HG03103 (cell line): Measurements from ENCODE around the gene GPC3.
"Not testable (repeated sequence)": the region's sequence is repeated elsewhere in the genome, so short reads cannot be mapped to it uniquely, and the experiment has no call there.

Source experiments
- ATAC-seq: cut with Tn5 transposase; IDR thresholded peaks from one replicate; pipeline ENCODE4 v1.9.1; 2021; ENCODE audit warnings: low read depth; ENCODE audit not compliant: unreplicated experiment

The GPC3 gene

DNA sequence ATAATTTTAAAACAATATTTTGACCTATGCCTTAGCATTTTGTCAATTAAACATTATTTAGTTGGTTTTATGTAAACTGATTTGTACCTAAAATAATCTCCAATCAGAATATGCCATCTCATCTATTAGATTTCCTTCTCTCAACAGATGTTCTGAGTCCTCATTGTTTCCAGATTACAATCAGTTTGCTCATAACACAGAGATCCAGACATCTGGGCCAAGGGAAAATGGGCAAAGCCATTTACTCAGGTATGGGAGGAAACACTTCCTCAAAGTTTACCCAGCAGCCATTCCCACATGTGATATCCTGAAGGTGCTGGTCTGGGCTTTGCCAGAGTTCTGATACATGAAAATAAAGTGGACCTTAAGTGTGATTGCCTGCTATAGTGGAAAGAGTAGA lies 352.2 kb downstream of the GPC3 start:
- ATAC-seq = no peak

DNA sequence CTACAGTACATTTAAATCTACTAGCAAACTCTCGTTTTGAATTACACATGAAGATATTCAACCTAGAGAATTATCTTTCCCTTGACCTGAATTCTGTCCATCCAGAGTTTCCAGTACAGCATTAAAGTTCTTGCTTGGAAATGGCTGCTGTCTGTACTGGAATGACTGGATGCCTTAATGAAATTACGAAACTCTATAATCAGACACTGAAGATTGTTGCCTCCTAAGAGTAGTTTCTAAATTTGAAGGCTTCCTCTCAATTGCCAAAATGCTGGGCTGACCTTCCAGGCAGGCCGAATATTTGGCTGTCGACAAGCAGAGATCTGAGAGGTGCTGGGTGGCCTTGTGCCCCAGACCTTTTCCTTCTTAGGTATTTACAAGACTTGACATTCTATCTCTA lies 355.0 kb downstream of the GPC3 start:
- ATAC-seq = no peak

DNA sequence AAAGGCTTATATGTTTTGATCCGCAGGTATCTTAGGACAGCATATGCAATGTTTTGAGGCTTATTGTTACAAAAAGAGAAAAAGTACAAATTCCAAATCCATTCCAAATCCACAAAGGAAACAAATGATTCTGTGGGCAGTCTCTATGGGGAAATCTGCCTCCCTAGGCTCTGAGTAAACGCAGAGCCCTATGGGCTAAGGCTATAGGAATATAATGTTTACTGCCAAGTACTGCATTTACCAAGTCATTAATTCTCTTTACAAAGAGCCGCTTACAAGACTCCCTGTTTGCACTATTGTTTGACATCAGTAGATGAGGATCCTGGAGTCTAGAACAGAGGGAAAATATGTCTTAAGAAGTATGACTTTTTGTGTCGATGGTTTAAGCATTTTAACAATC lies 357.7 kb downstream of the GPC3 start:
- no peak for ATAC-seq

DNA sequence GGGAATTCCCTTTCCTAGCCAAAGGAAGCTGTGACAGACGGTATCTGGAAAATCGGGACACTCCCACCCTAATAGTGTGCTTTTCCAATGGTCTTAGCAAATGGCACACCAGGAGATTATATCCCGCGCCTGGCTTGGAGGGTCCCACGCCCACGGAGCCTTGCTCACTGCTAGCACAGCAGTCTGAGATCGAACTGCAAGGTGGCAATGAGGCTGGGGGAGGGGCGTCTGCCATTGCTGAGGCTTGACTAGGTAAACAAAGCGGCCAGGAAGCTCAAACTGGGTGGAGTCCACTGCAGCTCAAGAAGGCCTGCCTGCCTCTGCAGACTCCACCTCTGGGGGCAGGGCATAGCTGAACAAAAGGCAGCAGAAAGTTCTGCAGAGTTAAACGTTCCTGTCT lies 364.0 kb downstream of the GPC3 start:
- not testable (repeated sequence) for ATAC-seq

DNA sequence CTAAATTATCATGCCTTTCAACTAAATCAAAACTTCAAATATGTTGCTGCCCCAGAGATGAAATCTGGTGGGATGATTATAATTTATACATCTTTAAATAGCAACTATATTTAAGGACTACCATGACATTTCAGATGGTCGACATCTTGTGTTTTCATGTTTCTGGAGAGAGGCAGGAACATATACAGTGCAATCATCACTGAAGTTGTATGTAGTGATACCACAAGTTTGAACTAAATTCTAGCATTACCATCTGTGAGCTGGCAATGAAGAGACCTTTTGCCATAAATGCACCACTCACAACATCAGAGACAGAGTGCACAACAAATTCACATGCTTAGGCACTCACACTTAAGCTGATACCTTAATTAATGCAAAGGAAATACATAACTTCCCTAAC lies 373.7 kb downstream of the GPC3 start:
- ATAC-seq = no peak

DNA sequence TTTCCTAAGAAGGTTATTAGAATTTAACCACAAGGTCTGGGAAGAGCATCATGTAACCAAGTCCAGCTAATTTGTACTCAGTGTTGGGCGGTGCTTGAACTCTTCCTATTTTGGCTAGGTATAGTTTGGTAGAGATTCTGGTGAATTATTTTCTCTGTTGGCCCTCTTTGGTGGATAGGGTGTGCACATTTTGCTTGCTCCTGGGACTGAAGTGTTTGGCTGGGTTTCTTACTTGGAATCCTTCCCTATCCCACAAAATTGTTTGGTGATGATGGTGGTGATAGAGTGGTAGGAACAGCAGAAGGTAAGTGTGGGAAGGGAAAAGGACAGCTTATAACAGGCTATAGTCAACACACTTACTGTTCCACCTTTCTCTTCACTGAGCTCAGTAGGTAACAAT lies 375.3 kb downstream of the GPC3 start:
- ATAC-seq = no peak

DNA sequence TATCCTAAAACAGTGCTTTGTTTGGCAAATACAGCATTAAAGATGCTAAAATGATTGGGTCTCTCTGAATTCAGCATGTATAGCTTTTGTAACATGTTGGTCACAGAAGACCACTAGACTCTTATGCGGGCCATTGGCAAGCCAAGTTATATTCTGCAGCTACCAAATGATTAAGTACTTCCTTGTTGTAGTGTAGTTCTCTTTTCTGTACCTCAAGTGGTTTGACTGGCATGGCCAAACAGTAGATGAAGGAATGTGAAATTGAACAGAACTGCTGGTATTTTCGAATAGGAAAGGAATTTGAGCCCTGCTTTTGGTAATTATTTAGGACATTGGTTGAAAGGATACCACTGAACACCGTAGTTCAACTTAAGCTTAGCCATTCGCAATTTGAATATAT lies 376.2 kb downstream of the GPC3 start:
- no peak for ATAC-seq

DNA sequence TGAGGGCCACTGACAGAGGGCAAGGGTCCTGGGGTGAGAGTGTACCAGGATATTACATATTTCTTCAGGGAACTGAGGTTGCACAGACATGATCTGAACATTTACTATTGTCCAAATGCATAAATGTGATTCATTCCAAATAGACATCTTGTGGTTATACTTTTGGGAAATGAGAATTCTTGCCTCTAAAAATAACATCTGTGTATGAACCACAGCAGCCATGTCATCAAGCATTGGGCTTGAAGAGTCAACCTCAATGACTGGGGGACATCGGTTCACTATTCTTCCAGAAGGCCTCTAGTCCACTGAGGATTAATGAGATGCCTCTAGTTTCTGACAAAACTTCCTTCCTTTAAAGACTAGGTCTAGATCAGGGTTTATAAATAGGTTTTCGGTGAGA lies 377.0 kb downstream of the GPC3 start:
- no peak for ATAC-seq

DNA sequence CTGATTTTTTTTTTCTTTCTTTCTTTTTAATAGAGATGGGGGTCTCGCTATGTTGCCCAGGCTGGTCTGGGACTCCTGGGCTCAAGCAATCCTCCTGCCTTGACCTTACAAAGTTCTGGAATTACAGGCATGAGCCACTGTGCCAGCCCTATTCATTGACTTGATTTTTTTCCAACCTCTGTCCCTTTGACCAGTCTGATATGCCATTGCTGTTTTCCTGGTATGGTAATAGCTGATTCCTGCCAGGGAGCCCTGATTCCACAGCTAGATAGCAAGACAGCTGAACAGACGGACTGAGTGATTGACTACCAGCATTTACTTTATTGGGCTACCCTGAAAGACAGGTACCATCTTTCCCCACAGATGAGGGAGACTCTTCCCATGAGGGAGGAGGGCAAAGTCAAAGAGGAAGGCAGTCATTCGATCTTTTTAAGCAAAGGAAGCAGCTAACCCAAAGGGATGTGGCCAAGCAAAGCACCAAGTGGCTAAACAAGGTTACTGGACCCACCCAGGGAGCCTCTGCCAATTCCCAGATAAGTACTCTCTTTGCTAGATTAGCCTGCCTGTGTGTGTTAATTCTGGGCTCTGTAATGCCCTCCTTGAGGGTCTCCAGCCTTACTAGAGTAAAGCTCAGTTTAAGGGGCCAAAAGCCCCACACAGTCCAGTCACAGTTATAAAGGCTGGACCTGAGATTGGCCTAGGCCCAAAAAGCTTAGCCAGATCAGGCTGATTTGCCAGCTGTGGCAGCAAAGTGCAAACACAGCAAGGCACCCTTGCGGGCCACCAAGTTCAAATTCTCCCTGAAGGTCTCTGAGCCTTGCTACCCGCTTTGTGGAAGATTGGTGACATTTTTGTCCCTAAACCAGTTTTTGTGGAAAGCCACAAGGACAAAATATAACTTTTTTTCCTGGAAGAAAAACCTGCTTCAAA lies 377.7 kb downstream of the GPC3 start:
- no peak for ATAC-seq

DNA sequence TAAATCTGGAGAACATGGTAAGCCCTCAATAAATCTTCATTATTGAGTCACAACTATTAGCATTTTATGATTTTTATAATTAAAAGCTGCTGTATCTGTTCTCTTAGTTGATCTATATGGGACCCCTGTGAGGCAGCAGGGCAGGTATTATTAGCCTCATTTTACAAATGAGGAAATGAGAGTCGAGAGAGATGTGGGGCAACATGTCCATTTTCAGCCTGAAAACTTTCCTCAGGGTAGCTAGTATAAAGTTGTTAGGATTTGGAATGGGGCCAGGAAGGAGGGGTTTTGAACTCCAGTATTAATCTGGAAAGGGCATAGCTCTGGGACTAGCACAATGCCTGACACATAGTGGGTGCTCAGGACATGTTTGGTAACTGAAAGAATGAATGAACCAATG lies 378.4 kb downstream of the GPC3 start:
- no peak for ATAC-seq

DNA sequence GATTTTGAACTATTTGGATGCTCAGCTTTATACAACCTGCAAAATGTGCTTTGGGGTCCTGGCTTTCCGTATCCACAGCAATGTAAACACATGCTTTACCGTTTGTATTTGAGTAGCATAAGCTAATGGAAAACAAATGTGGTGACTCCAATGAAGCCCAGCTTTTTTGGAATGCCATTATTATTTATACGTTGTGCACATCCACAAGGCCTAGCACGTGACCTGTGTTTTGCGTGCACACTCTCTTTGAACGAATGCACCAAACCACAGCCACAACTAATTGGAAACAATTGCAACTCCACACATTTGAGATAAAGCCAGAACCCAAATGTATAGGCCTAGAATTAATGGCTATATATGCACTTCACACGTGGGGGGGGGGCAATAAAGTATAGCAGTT lies 380.6 kb downstream of the GPC3 start:
- no peak for ATAC-seq

DNA sequence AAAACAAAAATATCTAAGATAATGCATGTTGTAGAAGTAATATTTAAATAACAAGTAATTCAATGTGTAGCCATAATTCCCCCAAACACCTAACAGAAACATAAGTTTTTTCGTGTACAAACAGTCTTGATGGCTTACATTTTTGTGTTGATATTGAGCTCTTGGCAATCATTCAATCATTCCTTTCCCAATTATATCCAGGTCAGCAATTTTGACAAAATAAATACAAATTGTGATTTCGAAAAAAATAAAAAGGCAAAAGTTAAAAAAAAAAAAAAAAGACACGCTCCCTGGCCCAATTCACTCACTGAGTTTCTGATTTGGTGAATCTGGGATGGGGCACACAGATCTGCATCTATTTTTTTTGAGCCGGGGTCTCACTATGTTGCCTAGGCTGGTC lies 382.5 kb downstream of the GPC3 start:
- ATAC-seq = no peak

DNA sequence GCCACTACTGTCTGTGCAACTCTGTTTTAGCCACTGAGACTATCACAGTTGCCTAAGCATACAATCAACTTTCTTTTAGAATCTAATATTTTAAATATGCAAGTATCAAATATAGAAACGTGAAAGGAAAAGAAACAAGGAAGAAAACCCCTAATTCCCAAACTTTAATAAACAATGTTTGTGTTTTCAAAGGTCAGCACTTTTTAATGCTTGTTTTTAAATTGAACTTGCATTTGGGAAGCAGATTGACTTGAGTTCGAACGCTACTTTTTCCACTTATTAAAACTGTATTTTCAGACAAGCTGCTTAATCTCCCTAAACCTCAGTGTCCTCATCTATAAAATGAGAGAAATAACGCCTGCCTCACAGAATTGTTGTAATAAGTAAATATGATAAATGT lies 384.3 kb downstream of the GPC3 start:
- no peak for ATAC-seq

DNA sequence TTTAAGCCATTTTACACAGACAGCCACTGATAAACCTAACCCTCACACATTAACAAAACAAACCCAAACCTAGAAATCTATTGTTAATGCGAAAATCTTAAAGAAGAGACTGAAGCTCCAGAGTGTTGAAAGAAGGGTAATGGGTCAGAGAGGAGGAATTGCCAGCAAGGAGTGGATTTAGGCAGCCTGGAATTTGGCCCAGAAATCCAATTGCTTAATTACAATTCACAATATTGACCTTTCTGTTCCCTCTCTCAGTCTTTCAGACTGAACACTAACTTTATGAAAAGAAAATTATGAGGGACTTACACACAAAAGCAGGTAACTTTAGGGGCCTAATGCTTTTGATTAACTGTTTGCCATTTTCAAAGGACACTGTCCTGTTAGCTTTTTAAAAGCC lies 384.9 kb downstream of the GPC3 start:
- no peak for ATAC-seq

DNA sequence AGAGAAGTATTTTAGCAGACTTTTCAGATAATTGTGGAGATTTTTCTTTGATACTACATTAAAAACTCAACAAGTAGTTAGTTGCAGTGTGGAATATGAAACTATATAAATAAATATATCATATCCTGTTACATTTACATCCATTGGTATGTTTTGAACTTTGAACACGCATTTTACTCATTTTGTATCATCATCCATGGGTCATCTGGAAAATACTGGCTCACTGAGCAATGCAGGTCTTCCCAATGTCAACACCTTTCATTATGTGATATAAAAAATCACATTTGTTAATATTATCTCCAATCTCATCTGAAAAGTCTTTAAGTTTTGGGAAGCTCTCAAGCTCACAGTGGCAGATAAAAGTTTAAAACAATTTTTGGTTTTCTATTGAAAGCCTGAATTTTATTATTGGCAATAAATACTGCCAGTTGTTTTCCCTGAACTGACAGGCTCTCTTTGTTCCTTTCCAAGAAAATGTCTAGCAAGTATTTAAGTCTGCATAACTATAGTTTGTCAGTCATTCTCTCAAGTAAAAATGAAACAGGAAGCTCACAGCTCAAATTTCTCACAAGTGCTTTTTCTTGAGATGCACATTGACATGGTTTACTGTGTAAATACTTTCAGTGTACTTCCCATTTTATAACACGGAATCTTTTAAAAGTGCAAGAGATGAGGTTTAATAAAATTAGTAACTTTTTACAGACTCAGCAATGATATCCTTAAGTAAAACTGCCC lies 386.6 kb downstream of the GPC3 start:
- no peak for ATAC-seq

DNA sequence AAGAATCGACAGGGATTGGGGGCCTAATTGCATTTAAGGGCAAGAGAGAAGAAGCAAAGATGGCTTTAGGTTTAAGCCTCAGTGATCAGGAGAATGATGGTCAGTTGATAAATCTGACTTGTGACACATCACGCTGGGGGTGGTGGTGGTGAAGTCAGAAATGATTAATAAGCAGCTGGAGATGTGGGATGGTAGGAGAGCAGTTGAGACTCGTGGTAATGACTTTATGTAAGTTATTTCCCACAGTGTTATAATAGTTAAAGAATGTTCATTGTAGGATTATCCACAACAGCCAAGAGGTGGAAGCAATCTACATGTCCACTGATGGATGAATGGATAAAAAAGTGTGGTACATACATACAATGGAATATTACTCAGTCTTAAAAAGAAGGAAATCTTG lies 391.2 kb downstream of the GPC3 start:
- ATAC-seq = no peak

DNA sequence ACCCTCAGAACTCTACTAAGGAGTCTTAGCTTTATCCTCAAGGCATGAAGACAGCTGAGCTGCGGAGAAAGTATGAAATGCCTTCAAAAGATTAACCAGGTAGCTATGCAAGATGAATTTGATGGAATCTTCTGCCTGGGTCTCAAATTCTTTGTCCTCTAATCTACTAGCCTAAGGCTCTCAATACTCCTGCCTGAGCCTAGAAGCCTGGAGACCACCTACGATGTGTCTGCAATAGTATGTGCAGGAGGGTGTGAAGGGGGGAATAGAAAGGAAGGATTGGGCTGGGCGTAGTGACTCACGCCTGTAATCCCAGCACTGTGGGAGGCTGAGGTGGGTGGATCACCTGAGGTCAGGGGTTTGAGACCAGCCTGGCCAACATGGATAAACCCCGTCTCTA lies 391.9 kb downstream of the GPC3 start:
- no peak for ATAC-seq

DNA sequence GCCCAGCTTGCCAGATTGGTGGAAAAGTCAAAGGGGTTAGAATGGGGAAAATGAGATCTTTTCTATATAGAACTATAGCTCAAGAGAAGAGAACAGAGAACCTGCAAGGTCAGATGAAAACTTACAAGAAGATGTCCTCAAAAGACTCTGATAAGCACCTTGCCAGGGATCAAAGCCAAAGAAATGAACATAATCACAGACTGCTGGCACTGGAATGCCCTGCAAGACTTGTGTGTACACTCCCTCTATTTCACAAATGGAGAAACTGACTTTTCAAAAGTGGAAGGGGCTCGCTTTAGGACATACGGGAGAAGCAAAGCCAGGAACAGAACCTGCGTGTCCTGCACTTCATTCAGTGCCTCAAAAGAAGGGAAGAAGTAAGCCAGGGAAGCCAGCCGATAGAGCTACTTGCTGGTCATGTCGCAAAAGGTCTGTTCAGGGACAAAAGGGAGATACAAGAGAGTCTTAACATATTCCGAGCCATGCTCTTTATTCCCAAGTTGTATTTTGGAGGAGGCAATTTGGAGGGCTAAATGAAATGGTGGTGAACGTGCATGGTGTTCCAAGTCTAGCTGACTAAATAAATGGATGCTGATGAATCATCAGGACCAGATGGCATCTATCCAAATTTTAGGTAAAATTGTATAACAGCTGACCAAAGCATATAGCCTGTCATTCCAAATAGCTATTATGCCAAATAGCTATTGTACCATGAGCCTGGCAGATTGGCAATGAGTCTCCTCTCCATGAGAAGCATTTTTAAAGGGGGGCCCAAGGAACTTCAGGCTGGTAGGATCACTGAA lies 394.5 kb downstream of the GPC3 start:
- no peak for ATAC-seq

DNA sequence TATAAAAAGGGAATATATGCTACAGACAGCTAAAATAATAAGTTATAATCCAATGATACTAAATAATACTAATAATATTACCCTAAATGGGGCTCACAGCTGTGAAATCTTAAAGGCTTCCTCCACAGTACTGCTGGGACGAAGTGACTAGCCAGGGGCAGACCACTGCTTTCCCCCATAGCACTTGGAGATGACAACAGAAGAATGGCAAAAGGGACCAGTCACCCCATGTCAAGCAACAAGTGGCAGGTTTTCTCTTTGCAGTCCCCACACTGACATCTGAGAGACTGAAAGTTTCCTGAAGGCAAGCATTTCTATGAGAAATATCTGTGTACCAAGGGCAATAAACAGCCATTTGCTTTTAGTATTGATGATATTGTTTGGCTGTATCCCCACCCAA lies 396.6 kb downstream of the GPC3 start:
- ATAC-seq = no peak

DNA sequence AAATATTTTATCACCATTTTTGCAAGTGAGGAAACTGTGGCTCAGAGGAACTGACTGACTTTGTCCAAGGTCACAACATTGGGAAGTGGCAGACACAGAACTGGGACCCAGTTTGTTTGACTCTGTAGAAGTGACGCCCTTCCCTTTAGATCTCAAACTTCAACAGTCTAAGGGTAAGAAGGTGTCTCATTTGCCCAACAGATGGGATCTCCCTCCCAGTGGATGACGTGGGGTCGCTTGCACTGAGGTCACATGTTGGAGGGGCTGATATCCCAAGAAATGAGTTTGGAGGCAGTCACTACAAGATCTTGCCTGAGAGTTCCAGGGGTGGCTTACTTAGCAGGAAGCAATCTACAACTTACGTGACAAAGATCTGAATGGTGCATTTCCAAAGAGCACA lies 397.6 kb downstream of the GPC3 start:
- no peak for ATAC-seq

DNA sequence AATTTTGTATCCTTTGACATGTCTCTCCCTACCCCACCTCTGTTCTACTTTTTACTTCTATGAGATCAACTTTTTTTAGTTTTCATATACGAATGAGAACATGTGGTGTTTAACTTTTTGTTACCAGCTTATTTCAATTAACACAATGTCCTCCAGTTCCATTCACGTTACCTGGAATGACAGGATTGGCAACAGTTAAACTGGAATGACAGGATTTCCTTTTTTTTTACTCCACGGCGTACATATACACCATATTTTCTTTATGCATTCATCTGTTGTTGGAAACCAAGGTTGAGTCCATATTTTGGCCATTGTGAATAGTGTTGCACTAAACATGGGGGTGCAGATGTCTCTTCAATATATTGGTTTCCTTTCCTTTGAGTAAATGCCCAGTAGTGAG lies 398.3 kb downstream of the GPC3 start:
- ATAC-seq = no peak
